ENCODE measurements around the gene BLCAP.

BLCAP gene

GRCh38 chr20:37492096-37492625, 35.5 kb downstream of the BLCAP start:
- Histone ChIP-seq H3K36me3 (ENCODE audit: control insufficient read depth in 2 of 2, insufficient read depth in 1 of 2, low read length in 2 of 2) (no peaks in the 10 kb centered on the region), H3K4me3 (ENCODE audit: low read depth, low read length) (no peak overlapping the region), H3K27ac (ENCODE audit: extremely low read depth, low read depth, low read length) (no peak overlapping the region), H3K9me3 (ENCODE audit: control insufficient read depth, insufficient read depth, low read depth, low read length) (no peaks in the 10 kb centered on the region), H3K4me1 (ENCODE audit: control insufficient read depth, insufficient read depth, low read length) (no peaks in the 10 kb centered on the region)
- POLR2A ChIA-PET: no interaction called here
- CTCF ChIA-PET: no interaction called here
- no peak for TF ChIP-seq ZNF280C (tag by site-specific recombination; IDR thresholded peaks at IDR 0.05)
- TF ChIP-seq ZNF221 (tag by site-specific recombination; IDR thresholded peaks at IDR 0.05; ENCODE audit: borderline replicate concordance): no peak
- no peak for TF ChIP-seq ZNF18 (tag by site-specific recombination; IDR thresholded peaks at IDR 0.05)
- no peak for TF ChIP-seq ZNF174 (tag by site-specific recombination; IDR thresholded peaks at IDR 0.05)
- TF ChIP-seq ZBTB7A (tag by site-specific recombination; IDR thresholded peaks at IDR 0.05; ENCODE audit: low read depth): no peak
- no peak for TF ChIP-seq ZNF658 (tag by site-specific recombination; IDR thresholded peaks at IDR 0.05)
- no peak for TF ChIP-seq PRDM4 (tag by site-specific recombination; IDR thresholded peaks at IDR 0.05)
- TF ChIP-seq ZNF292 (tag by site-specific recombination; IDR thresholded peaks at IDR 0.05; ENCODE audit: borderline replicate concordance, low read depth): no peak
- TF ChIP-seq ZNF112 (tag by site-specific recombination; IDR thresholded peaks at IDR 0.05): no peak
- TF ChIP-seq ZNF138 (tag by site-specific recombination; IDR thresholded peaks at IDR 0.05; ENCODE audit: borderline replicate concordance): no peak
- TF ChIP-seq GFI1B (tag by site-specific recombination; IDR thresholded peaks at IDR 0.05): no peak
- no peak for TF ChIP-seq ZNF513 (tag by site-specific recombination; IDR thresholded peaks at IDR 0.05)
- no peak for TF ChIP-seq PRDM2 (tag by site-specific recombination; IDR thresholded peaks at IDR 0.05; ENCODE audit: borderline replicate concordance)
- no peak for TF ChIP-seq ZNF777 (tag by site-specific recombination; IDR thresholded peaks at IDR 0.05; ENCODE audit: borderline replicate concordance)
- no peak for TF ChIP-seq GLI2 (tag by site-specific recombination; IDR thresholded peaks at IDR 0.05; ENCODE audit: borderline replicate concordance, low read depth)
- no peak for TF ChIP-seq ZBTB26 (tag by site-specific recombination; optimal IDR thresholded peaks at IDR 0.05)
- TF ChIP-seq ZBTB49 (tag by site-specific recombination; IDR thresholded peaks at IDR 0.05; ENCODE audit: low read depth): no peak

Measured in HEK293 (cell line).